Neural cell (in vitro differentiated cells): Measurements from ENCODE around the gene APOD. TPM values are rescaled to one million over a fixed set of nuclear protein-coding genes. Genes with fewer than 3 reads are reported as not detected.

Experiments used
- H2AFZ ChIP-seq: fragments of 200-600, 300-800 bp; sonication (generic), shearing (Covaris generic); 2 replicates; pipeline ENCODE4 v1.6.0; 2014; ENCODE audit warnings: low read depth, mild to moderate bottlenecking, antibody characterized with exemption, low read length, moderate library complexity
- H3F3A ChIP-seq: fragments of 200-600 bp; shearing (Covaris generic); 2 replicates; pipeline ENCODE4 v1.6.1; 2016; ENCODE audit warnings: mild to moderate bottlenecking, moderate library complexity, mixed read lengths, antibody characterized with exemption, low read length; ENCODE audit not compliant: insufficient read depth, poor library complexity, severe bottlenecking
- H3K27ac ChIP-seq: fragments of 200-600, 300-800 bp; sonication (generic), shearing (Covaris generic); 2 replicates; pipeline ENCODE4 v1.5.1; 2014; ENCODE audit warnings: mild to moderate bottlenecking, low read length, moderate library complexity
- H3K27me3 ChIP-seq: fragments of 300-800, 200-600 bp; sonication (generic), shearing (Covaris generic); 2 replicates; pipeline ENCODE4 v1.6.0; 2014; ENCODE audit warnings: mild to moderate bottlenecking, low read depth, low read length, moderate library complexity; ENCODE audit not compliant: insufficient read depth
- H3K36me3 ChIP-seq: fragments of 300-800, 200-600 bp; sonication (generic), shearing (Covaris generic); 2 replicates; pipeline ENCODE4 v1.5.1; 2014; ENCODE audit warnings: mild to moderate bottlenecking, antibody characterized with exemption, low read length, moderate library complexity; ENCODE audit not compliant: insufficient read depth
- H3K4me2 ChIP-seq: fragments of 300-800, 200-600 bp; sonication (generic), shearing (Covaris generic); 2 replicates; pipeline ENCODE4 v1.6.0; 2014; ENCODE audit warnings: mild to moderate bottlenecking, low read length
- H3K4me3 ChIP-seq: fragments of 300-800, 200-600 bp; sonication (generic), shearing (Covaris generic); 2 replicates; pipeline ENCODE4 v1.5.1; 2014; ENCODE audit warnings: mild to moderate bottlenecking, low read length, moderate library complexity
- H3K79me2 ChIP-seq: fragments of 200-600 bp; shearing (Covaris generic); replicated peaks from 2 replicates; pipeline ENCODE4 v1.6.0; 2014; ENCODE audit warnings: mild to moderate bottlenecking, low read length, moderate library complexity; ENCODE audit not compliant: insufficient read depth
- H3K9ac ChIP-seq: fragments of 300-800, 200-600 bp; sonication (generic), shearing (Covaris generic); 2 replicates; pipeline ENCODE4 v1.6.1; 2016; ENCODE audit warnings: mild to moderate bottlenecking, low read length, mixed read lengths
- H3K9me2 ChIP-seq: fragments of 200-600 bp; shearing (Covaris generic); 2 replicates; pipeline ENCODE4 v1.6.1; 2016; ENCODE audit warnings: mild to moderate bottlenecking, low read length, mixed read lengths; ENCODE audit not compliant: insufficient read depth
- H3K9me3 ChIP-seq: fragments of 200-600, 300-800 bp; sonication (generic), shearing (Covaris generic); 2 replicates; pipeline ENCODE4 v1.6.1; 2016; ENCODE audit warnings: mild to moderate bottlenecking, mixed run types, low read length, moderate library complexity, mixed read lengths
- H4K20me1 ChIP-seq: fragments of 200-600 bp; shearing (Covaris generic); 2 replicates; pipeline ENCODE4 v1.6.1; 2016; ENCODE audit warnings: mild to moderate bottlenecking, mixed run types; ENCODE audit not compliant: insufficient read depth
- EP300 ChIP-seq: fragments of 450-650 bp; conservative IDR thresholded peaks from 2 replicates; pipeline ENCODE4 v1.6.1; 2014; ENCODE audit warnings: antibody characterized with exemption, mild to moderate bottlenecking, moderate library complexity; ENCODE audit not compliant: poor library complexity, severe bottlenecking
- EZH2 ChIP-seq: fragments of 200-600, 300-800 bp; shearing (Covaris generic), sonication (generic); IDR thresholded peaks from 2 replicates; pipeline ENCODE4 v1.6.1; 2014; ENCODE audit warnings: antibody characterized with exemption, low read length, borderline replicate concordance, mild to moderate bottlenecking; ENCODE audit not compliant: insufficient read depth, poor library complexity, severe bottlenecking
- MXI1 ChIP-seq: fragments of 450-650 bp; conservative IDR thresholded peaks from 2 replicates; pipeline ENCODE4 v1.6.1; 2014; ENCODE audit warnings: antibody characterized with exemption, mild to moderate bottlenecking; ENCODE audit not compliant: poor library complexity, severe bottlenecking
- POLR2AphosphoS5 ChIP-seq: IDR thresholded peaks from 2 replicates; pipeline ENCODE4 v1.6.1; 2012
- RAD21 ChIP-seq: fragments of 450-650 bp; conservative IDR thresholded peaks from 2 replicates; pipeline ENCODE4 v1.6.1; 2014; ENCODE audit warnings: antibody characterized with exemption, mild to moderate bottlenecking, moderate library complexity
- SMC3 ChIP-seq: fragments of 450-650 bp; conservative IDR thresholded peaks from 2 replicates; pipeline ENCODE4 v1.6.1; 2014; ENCODE audit warnings: antibody characterized with exemption, mild to moderate bottlenecking, moderate library complexity; ENCODE audit not compliant: poor library complexity
- TAF1 ChIP-seq: IDR thresholded peaks from 2 replicates; pipeline ENCODE4 v1.6.1; 2012; ENCODE audit warnings: low read depth
- polyA plus RNA-seq: library from polyadenylated mRNA; depleted of rRNA; stranded (reverse); fragments of >200 nt; gene quantifications from 2 replicates; pipeline ENCODE4 v1.2.3, GENCODE V29; 2014
- TF ChIP-seq, protein P1 (sequence below): IDR thresholded peaks from 2 replicates; pipeline ENCODE4 v1.6.1; 2012; ENCODE audit warnings: borderline replicate concordance
- TF ChIP-seq, protein P2 (sequence below): fragments of 450-650 bp; IDR thresholded peaks from 2 replicates; pipeline ENCODE4 v1.5.1; 2014; ENCODE audit warnings: antibody characterized with exemption, mild to moderate bottlenecking, moderate library complexity; ENCODE audit not compliant: poor library complexity, severe bottlenecking

Gene APOD
- polyA plus RNA-seq, 1 donor from 2014 or later: not detected

DNA sequence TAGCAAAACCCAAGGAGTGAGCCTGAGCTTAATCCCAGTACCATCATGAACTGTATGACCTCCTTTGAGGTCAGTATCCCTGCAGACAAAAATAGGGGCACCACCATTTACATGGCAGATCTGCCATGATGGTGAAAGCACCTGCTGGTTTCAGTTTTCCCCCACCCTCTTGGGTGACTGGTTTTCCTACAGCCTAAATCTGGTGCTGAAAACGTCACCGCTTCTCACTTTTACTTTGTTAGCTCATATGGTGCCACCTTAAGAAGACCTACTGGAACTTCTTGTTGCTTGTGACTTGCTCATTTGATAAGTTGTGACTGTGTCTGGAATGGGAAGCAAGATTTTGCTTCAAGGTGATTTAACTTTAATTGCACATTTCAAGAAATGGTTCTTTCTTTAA is 45.7 kb downstream of the APOD start:
- H3K27me3 ChIP-seq: no peaks in the 10 kb centered on the region
- no peaks in the 10 kb centered on the region for H3K9me2 ChIP-seq
- no peaks in the 10 kb centered on the region for H3K9me3 ChIP-seq
- no peak overlapping the region for H2AFZ ChIP-seq
- H4K20me1 ChIP-seq: no peaks in the 10 kb centered on the region
- peaks cover 67% of the 10 kb centered on the region for H3K79me2 ChIP-seq
- TF ChIP-seq, protein P1, sequence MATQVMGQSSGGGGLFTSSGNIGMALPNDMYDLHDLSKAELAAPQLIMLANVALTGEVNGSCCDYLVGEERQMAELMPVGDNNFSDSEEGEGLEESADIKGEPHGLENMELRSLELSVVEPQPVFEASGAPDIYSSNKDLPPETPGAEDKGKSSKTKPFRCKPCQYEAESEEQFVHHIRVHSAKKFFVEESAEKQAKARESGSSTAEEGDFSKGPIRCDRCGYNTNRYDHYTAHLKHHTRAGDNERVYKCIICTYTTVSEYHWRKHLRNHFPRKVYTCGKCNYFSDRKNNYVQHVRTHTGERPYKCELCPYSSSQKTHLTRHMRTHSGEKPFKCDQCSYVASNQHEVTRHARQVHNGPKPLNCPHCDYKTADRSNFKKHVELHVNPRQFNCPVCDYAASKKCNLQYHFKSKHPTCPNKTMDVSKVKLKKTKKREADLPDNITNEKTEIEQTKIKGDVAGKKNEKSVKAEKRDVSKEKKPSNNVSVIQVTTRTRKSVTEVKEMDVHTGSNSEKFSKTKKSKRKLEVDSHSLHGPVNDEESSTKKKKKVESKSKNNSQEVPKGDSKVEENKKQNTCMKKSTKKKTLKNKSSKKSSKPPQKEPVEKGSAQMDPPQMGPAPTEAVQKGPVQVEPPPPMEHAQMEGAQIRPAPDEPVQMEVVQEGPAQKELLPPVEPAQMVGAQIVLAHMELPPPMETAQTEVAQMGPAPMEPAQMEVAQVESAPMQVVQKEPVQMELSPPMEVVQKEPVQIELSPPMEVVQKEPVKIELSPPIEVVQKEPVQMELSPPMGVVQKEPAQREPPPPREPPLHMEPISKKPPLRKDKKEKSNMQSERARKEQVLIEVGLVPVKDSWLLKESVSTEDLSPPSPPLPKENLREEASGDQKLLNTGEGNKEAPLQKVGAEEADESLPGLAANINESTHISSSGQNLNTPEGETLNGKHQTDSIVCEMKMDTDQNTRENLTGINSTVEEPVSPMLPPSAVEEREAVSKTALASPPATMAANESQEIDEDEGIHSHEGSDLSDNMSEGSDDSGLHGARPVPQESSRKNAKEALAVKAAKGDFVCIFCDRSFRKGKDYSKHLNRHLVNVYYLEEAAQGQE: no peak
- TF ChIP-seq MXI1 (no peak), TAF1 (no peak), EP300 (no peak)
- H3K4me3 ChIP-seq: no peak overlapping the region
- no peaks in the 10 kb centered on the region for H3K36me3 ChIP-seq
- no peak overlapping the region for H3K4me2 ChIP-seq
- no peaks in the 10 kb centered on the region for H3F3A ChIP-seq
- H3K27ac ChIP-seq: no peak overlapping the region
- no peak overlapping the region for H3K9ac ChIP-seq

DNA sequence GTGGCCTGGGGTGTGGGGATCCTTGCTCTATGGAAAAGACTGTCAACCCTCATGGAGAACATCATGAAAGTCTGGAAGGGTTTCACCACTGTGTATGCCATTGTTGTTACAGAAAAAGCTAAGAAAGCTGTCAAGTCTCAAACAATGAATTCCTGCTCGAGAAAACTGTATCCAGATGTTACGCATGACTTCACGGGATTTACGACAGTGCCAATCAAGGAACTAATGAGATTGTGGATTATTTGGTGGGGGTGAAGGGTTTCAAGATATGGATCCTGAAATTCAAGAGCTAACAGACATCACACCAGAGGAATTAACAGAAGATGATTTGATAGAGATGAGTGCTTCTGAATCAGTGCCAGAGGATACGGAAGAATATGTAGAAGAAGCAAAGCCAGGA is 48.4 kb downstream of the APOD start:
- H3K9me2 ChIP-seq: no peaks in the 10 kb centered on the region
- H3K4me2 ChIP-seq: no peak overlapping the region
- H3K9ac ChIP-seq: no peak overlapping the region
- H3K4me3 ChIP-seq: no peak overlapping the region
- no peak overlapping the region for H2AFZ ChIP-seq
- H3K27ac ChIP-seq: no peak overlapping the region
- TF ChIP-seq POLR2AphosphoS5: no peak
- TF ChIP-seq, protein P2, sequence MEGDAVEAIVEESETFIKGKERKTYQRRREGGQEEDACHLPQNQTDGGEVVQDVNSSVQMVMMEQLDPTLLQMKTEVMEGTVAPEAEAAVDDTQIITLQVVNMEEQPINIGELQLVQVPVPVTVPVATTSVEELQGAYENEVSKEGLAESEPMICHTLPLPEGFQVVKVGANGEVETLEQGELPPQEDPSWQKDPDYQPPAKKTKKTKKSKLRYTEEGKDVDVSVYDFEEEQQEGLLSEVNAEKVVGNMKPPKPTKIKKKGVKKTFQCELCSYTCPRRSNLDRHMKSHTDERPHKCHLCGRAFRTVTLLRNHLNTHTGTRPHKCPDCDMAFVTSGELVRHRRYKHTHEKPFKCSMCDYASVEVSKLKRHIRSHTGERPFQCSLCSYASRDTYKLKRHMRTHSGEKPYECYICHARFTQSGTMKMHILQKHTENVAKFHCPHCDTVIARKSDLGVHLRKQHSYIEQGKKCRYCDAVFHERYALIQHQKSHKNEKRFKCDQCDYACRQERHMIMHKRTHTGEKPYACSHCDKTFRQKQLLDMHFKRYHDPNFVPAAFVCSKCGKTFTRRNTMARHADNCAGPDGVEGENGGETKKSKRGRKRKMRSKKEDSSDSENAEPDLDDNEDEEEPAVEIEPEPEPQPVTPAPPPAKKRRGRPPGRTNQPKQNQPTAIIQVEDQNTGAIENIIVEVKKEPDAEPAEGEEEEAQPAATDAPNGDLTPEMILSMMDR: no peak
- no peak for TF ChIP-seq RAD21
- TF ChIP-seq SMC3: no peak
- no peak for TF ChIP-seq EZH2
- TF ChIP-seq, protein P1: no peak
- TF ChIP-seq MXI1: no peak
- no peak for TF ChIP-seq TAF1
- no peak for TF ChIP-seq EP300
- no peaks in the 10 kb centered on the region for H3K27me3 ChIP-seq
- H3K79me2 ChIP-seq: peaks cover 56% of the 10 kb centered on the region
- no peaks in the 10 kb centered on the region for H4K20me1 ChIP-seq
- no peaks in the 10 kb centered on the region for H3K36me3 ChIP-seq
- no peaks in the 10 kb centered on the region for H3F3A ChIP-seq
- no peaks in the 10 kb centered on the region for H3K9me3 ChIP-seq
